H1 (cell line): ENCODE results near the gene GSTT4. TPM values are rescaled to one million over a fixed set of nuclear protein-coding genes. Genes with fewer than 3 reads are reported as not detected.

Experiments used
- BCL11A ChIP-seq, 2 experiments: IDR thresholded peaks; one replicate each; pipeline ENCODE4 v1.6.1; 2011; ENCODE audit warnings: low read depth in 2 of 2, low read length in 2 of 2, mild to moderate bottlenecking in 2 of 2
- CHD7 ChIP-seq: fragments of 300-600 bp; sonication (generic); IDR thresholded peaks from 2 replicates; pipeline ENCODE4 v1.7.1; 2012; ENCODE audit warnings: low read length, moderate library complexity, mild to moderate bottlenecking, inconsistent platforms; ENCODE audit not compliant: insufficient replicate concordance
- EGR1 ChIP-seq: IDR thresholded peaks from 2 replicates; pipeline ENCODE4 v1.6.1; 2011; ENCODE audit warnings: low read depth, low read length, borderline replicate concordance
- polyA plus RNA-seq, 7 experiments: library from polyadenylated mRNA; depleted of rRNA in 3 of 7; stranded (reverse) in 5 of 7; unstranded in 2 of 7; fragments of >200 nt in 5 of 7; fragments of 200-250 nt in 2 of 7; gene quantifications; 1 replicate in 5 of 7; 2 replicates in 1 of 7; 4 replicates in 1 of 7; pipeline versions ENCODE4 v1.2.1 to v1.2.3, GENCODE V29; 2011 to 2013; ENCODE audit warnings: missing spikeins in 2 of 7, mixed read lengths in 2 of 7
- total RNA-seq: library from RNA; stranded (reverse); fragmentation: NEBNext Ultra II Directional; extraction: Animal tissue kit (Norgen Biotek cat#: 25700); gene quantifications from 2 replicates; pipeline ENCODE4 v1.2.1, GENCODE V29; 2021

GSTT4 gene
- total and polyA plus RNA-seq, 2 of the 8 experiments (the other 6 are each of a cell fraction or from before 2014, with no cell fraction given), result 0.14 TPM; not detected in 1

- no peak for TF ChIP-seq CHD7
- TF ChIP-seq BCL11A (IDR thresholded peaks at IDR 0.05; ENCODE audit: low read depth in 2 of 2, low read length in 2 of 2), result no peak
- TF ChIP-seq EGR1, result no peak
These were observed 2.7 kb upstream of the GSTT4 start (continued) for GRCh38 chr22:24008022-24008283.
